Endothelial cell of umbilical vein (primary cell): ENCODE measurements around the gene SGPP1. TPM values are rescaled to one million over a fixed set of nuclear protein-coding genes. Genes with fewer than 3 reads are reported as not detected.

Experiments
- BruUV-seq: library from RNA; stranded (reverse); fragments of 400-500 nt; replicated peaks from 2 replicates; lab custom pipeline; 2021; lab: Mats Ljungman, UMichigan
- CTCF ChIA-PET: fragments of 300-600, 350-600 bp; sonication (Branson Sonifier 250); formaldehyde crosslinking; loops from one replicate; lab custom pipeline; 2021; ENCODE audit warnings: antibody characterized with exemption, inconsistent platforms; lab: Charles Lee
- POLR2A ChIA-PET: fragments of 300-600, 350-600 bp; sonication (Branson Sonifier 250); formaldehyde crosslinking; loops from one replicate; lab custom pipeline; 2021; ENCODE audit warnings: antibody characterized with exemption, inconsistent platforms; lab: Charles Lee
- DNase-seq: peaks from one replicate; pipeline ENCODE4 v3.0.0-alpha.2; 2011; ENCODE audit warnings: low read depth, low spot score
- FAIRE-seq: peaks from 2 replicates; lab custom pipeline; 2011; peaks lifted over from hg19 to GRCh38; lab: Jason Lieb, UNC
- H2AFZ ChIP-seq: 2 replicates; pipeline ENCODE4 v1.6.0; 2012; ENCODE audit warnings: low read depth, low read length, control low read depth, inconsistent platforms
- H3K27ac ChIP-seq: 2 replicates; pipeline ENCODE4 v1.5.1; 2011; ENCODE audit warnings: low read depth, mild to moderate bottlenecking, control low read depth, low read length, moderate library complexity; ENCODE audit not compliant: insufficient read depth
- H3K27me3 ChIP-seq, 2 experiments: 2 replicates each; pipeline versions ENCODE4 v1.6.0 to v1.6.1; 2011; ENCODE audit warnings: low read length in 2 of 2, mixed read lengths in 1 of 2; ENCODE audit not compliant: control insufficient read depth in 2 of 2, insufficient read depth in 2 of 2
- H3K36me3 ChIP-seq, 2 experiments: 2 replicates in 1 of 2; 3 replicates in 1 of 2; pipeline ENCODE4 v1.5.1; 2011; ENCODE audit warnings: low read length in 2 of 2, mild to moderate bottlenecking in 1 of 2, moderate library complexity in 1 of 2; ENCODE audit not compliant: control insufficient read depth in 2 of 2, insufficient read depth in 2 of 2; ENCODE audit errors: extremely low read depth in 1 of 2
- H3K4me1 ChIP-seq: 3 replicates; pipeline ENCODE4 v1.5.1; 2011; ENCODE audit warnings: mild to moderate bottlenecking, low read length; ENCODE audit not compliant: control insufficient read depth, insufficient read depth; ENCODE audit errors: extremely low read depth
- H3K4me2 ChIP-seq: 2 replicates; pipeline ENCODE4 v1.6.1; 2011; ENCODE audit warnings: low read length, control low read depth, mixed read lengths; ENCODE audit not compliant: insufficient read depth
- H3K4me3 ChIP-seq, 3 experiments: fragments of 200-600 bp in 1 of 3; sonication (generic), shearing (Covaris generic) in 1 of 3; replicated peaks in 1 of 3; 2 replicates each; pipeline ENCODE4 v1.5.1; 2011 to 2016; ENCODE audit warnings: control low read depth in 3 of 3, low read length in 3 of 3, mild to moderate bottlenecking in 2 of 3, inconsistent platforms in 1 of 3, low read depth in 1 of 3, moderate library complexity in 1 of 3; ENCODE audit not compliant: insufficient read depth in 1 of 3
- H3K79me2 ChIP-seq: 2 replicates; pipeline ENCODE4 v1.6.0; 2012; ENCODE audit warnings: low read length, inconsistent platforms; ENCODE audit not compliant: control insufficient read depth, insufficient read depth
- H3K9ac ChIP-seq: replicated peaks from 2 replicates; pipeline ENCODE3; 2011; ENCODE audit warnings: low read length, control low read depth; ENCODE audit not compliant: insufficient read depth; ENCODE audit errors: extremely low read depth
- H3K9me1 ChIP-seq: replicated peaks from 3 replicates; pipeline ENCODE4 v1.6.0; 2011; ENCODE audit warnings: mild to moderate bottlenecking, low read length; ENCODE audit not compliant: control insufficient read depth, insufficient read depth; ENCODE audit errors: extremely low read depth
- H3K9me3 ChIP-seq: replicated peaks from 2 replicates; pipeline ENCODE4 v1.5.1; 2012; ENCODE audit warnings: low read length, inconsistent platforms; ENCODE audit not compliant: control insufficient read depth, insufficient read depth
- H4K20me1 ChIP-seq: replicated peaks from 2 replicates; pipeline ENCODE3; 2011; ENCODE audit warnings: mild to moderate bottlenecking, low read length; ENCODE audit not compliant: control insufficient read depth, insufficient read depth; ENCODE audit errors: extremely low read depth
- EZH2 ChIP-seq: IDR thresholded peaks from 2 replicates; pipeline ENCODE4 v1.6.1; 2012; ENCODE audit warnings: borderline replicate concordance, low read depth, mild to moderate bottlenecking, moderate library complexity, low read length, inconsistent platforms; ENCODE audit not compliant: severe bottlenecking
- GATA2 ChIP-seq: IDR thresholded peaks from 2 replicates; pipeline ENCODE4 v1.7.0; 2011; ENCODE audit warnings: low read depth, mild to moderate bottlenecking, moderate library complexity, mixed read lengths, low read length; ENCODE audit not compliant: insufficient read length, insufficient read depth
- JUN ChIP-seq: IDR thresholded peaks from 2 replicates; pipeline ENCODE4 v1.6.1; 2011; ENCODE audit warnings: borderline replicate concordance, low read depth; ENCODE audit not compliant: insufficient read length, insufficient read depth
- MYC ChIP-seq: IDR thresholded peaks from one replicate; pipeline ENCODE4 v1.6.1; 2011; ENCODE audit warnings: mild to moderate bottlenecking, low read depth, low read length
- dilution Hi-C: fragments of 300-500 bp; cut with MboI; formaldehyde crosslinking; loops from one replicate; pipeline ENCODE4 v1.15.0; 2019; ENCODE audit warnings: low sequenced_read_pairs; ENCODE audit not compliant: extremely low pct_ligation_motif_present
- intact Hi-C: fragments of 100-400 bp; cut with micrococcal nuclease; formaldehyde crosslinking; loops from one replicate; pipeline ENCODE4 v1.10.0; 2022
- polyA plus RNA-seq, 4 experiments: library from polyadenylated mRNA; depleted of rRNA in 3 of 4; stranded (reverse) in 3 of 4; unstranded in 1 of 4; fragments of >200 nt; gene quantifications; 2 replicates each; pipeline versions ENCODE4 v1.2.1 to v1.2.3, GENCODE V29; 2011 to 2012; ENCODE audit warnings: missing spikeins in 1 of 4
- total RNA-seq: library from RNA; stranded (reverse); gene quantifications from 2 replicates; pipeline ENCODE4 v1.2.3, GENCODE V29; 2021
- TF ChIP-seq, protein P1 (sequence below), 2 donors: IDR thresholded peaks; 1 replicate in 1 of 2; 2 replicates in 1 of 2; pipeline ENCODE4 v1.5.1; 2011; ENCODE audit warnings: low read length in 2 of 2, mild to moderate bottlenecking in 2 of 2, moderate library complexity in 2 of 2, control low read depth in 1 of 2, inconsistent platforms in 1 of 2, low read depth in 1 of 2; ENCODE audit not compliant: insufficient read depth in 1 of 2; ENCODE audit errors: extremely low read depth in 1 of 2
- TF ChIP-seq, protein P2 (sequence below): IDR thresholded peaks from 2 replicates; pipeline ENCODE4 v1.6.1; 2011; ENCODE audit not compliant: insufficient read depth, insufficient read length

The SGPP1 gene
- total and polyA plus RNA-seq, 2 donors (not counting 3 experiments of a cell fraction or from before 2014, with no cell fraction given): 6.2 to 7.9 TPM

DNA sequence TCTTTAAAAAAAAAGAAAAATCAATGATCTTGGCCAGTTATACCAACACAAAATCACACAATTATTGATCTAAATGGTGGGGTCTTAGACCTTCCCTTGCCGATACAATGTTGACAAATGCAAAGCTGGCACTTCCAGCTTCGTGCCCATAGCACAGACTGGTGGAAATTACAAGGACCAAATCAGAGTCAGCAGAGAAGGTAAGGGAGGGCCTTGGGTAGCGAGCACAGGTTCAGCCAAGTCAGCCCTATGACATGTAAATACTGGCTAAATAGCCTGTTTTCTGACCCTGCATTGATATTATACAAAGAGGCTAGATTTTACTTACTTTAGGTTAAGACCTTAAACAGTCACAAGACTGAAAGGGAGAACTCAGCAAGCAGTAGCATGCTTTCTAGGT lies 55.9 kb downstream of the SGPP1 start:
- no peak overlapping the region for H3K9ac ChIP-seq
- BruUV-seq: no TSS peak
- H2AFZ ChIP-seq: no peak overlapping the region
- FAIRE-seq: no peak
- DNase-seq: no peak
- dilution Hi-C loops (no loop called here), intact Hi-C loops (no loop called here)
- H3K27me3 ChIP-seq: no peaks in the 10 kb centered on the region
- H3K36me3 ChIP-seq: no peaks in the 10 kb centered on the region
- ChIA-PET POLR2A (no interaction called here), CTCF (no interaction called here)
- H3K9me3 ChIP-seq: no peaks in the 10 kb centered on the region
- H3K4me2 ChIP-seq: no peak overlapping the region
- H3K27ac ChIP-seq: no peak overlapping the region
- no peaks in the 10 kb centered on the region for H3K9me1 ChIP-seq
- H4K20me1 ChIP-seq: no peaks in the 10 kb centered on the region
- H3K4me1 ChIP-seq: no peaks in the 10 kb centered on the region
- no peaks in the 10 kb centered on the region for H3K79me2 ChIP-seq
- no peak for TF ChIP-seq GATA2
- no peak for TF ChIP-seq EZH2
- TF ChIP-seq JUN: no peak
- TF ChIP-seq, protein P1, sequence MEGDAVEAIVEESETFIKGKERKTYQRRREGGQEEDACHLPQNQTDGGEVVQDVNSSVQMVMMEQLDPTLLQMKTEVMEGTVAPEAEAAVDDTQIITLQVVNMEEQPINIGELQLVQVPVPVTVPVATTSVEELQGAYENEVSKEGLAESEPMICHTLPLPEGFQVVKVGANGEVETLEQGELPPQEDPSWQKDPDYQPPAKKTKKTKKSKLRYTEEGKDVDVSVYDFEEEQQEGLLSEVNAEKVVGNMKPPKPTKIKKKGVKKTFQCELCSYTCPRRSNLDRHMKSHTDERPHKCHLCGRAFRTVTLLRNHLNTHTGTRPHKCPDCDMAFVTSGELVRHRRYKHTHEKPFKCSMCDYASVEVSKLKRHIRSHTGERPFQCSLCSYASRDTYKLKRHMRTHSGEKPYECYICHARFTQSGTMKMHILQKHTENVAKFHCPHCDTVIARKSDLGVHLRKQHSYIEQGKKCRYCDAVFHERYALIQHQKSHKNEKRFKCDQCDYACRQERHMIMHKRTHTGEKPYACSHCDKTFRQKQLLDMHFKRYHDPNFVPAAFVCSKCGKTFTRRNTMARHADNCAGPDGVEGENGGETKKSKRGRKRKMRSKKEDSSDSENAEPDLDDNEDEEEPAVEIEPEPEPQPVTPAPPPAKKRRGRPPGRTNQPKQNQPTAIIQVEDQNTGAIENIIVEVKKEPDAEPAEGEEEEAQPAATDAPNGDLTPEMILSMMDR (IDR thresholded peaks at IDR 0.05; ENCODE audit: extremely low read depth in 1 of 2, insufficient read depth in 1 of 2, low read depth in 1 of 2, low read length in 2 of 2): no peak
- TF ChIP-seq, protein P2, sequence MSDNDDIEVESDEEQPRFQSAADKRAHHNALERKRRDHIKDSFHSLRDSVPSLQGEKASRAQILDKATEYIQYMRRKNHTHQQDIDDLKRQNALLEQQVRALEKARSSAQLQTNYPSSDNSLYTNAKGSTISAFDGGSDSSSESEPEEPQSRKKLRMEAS: no peak
- no peak for TF ChIP-seq MYC
- no peak overlapping the region for H3K4me3 ChIP-seq
